ENCODE results near the gene PCLO.
"Not testable (repeated sequence)": the region's sequence is repeated elsewhere in the genome, so short reads cannot be mapped to it uniquely, and the experiment has no call there.

The PCLO gene

GRCh38 chr7:83040484-83040883 is 122.2 kb downstream of the PCLO start:
- DNase-seq (ENCODE audit: low read depth): no peak

- DNase-seq (ENCODE audit: low read depth): no peak
Observed at GRCh38 chr7:83038787-83039186, 123.9 kb downstream of the PCLO start.

- DNase-seq (ENCODE audit: low read depth): no peak
Observed at GRCh38 chr7:83036721-83037380, 125.8 kb downstream of the PCLO start.

- no peak for DNase-seq (ENCODE audit: low read depth)
Observed at GRCh38 chr7:83036130-83036529, 126.6 kb downstream of the PCLO start.

GRCh38 chr7:83032195-83032594 is 130.5 kb downstream of the PCLO start:
- no peak for DNase-seq (ENCODE audit: low read depth)

- not testable (repeated sequence) for DNase-seq (ENCODE audit: low read depth)
Observed at GRCh38 chr7:83023817-83024665, 138.6 kb downstream of the PCLO start.

- no peak for DNase-seq (ENCODE audit: low read depth)
Observed at GRCh38 chr7:83021032-83021431, 141.7 kb downstream of the PCLO start.

GRCh38 chr7:83020161-83020560 is 142.5 kb downstream of the PCLO start:
- DNase-seq (ENCODE audit: low read depth): no peak

- no peak for DNase-seq (ENCODE audit: low read depth)
Observed at GRCh38 chr7:83015916-83016315, 146.8 kb downstream of the PCLO start.

- no peak for DNase-seq (ENCODE audit: low read depth)
Observed at GRCh38 chr7:83014546-83014945, 148.1 kb downstream of the PCLO start.

GRCh38 chr7:83011954-83012353 is 150.7 kb downstream of the PCLO start:
- DNase-seq (ENCODE audit: low read depth): no peak

- no peak for DNase-seq (ENCODE audit: low read depth)
Observed at GRCh38 chr7:83005410-83005809, 157.3 kb downstream of the PCLO start.

- DNase-seq (ENCODE audit: low read depth): no peak
Observed at GRCh38 chr7:83001362-83002040, 161.2 kb downstream of the PCLO start.

- DNase-seq (ENCODE audit: low read depth): no peak
Observed at GRCh38 chr7:82998436-82998835, 164.2 kb downstream of the PCLO start.

- no peak for DNase-seq (ENCODE audit: low read depth)
Observed at GRCh38 chr7:82985144-82985802, 177.4 kb downstream of the PCLO start.

GRCh38 chr7:82980130-82980788 is 182.4 kb downstream of the PCLO start:
- DNase-seq (ENCODE audit: low read depth): no peak

- no peak for DNase-seq (ENCODE audit: low read depth)
Observed at GRCh38 chr7:82975811-82976468, 186.7 kb downstream of the PCLO start.

- DNase-seq (ENCODE audit: low read depth): no peak
Observed at GRCh38 chr7:82972135-82972534, 190.5 kb downstream of the PCLO start.

GRCh38 chr7:82965088-82966036 is 197.3 kb downstream of the PCLO start:
- DNase-seq (ENCODE audit: low read depth): no peak

Data from T follicular helper cell (primary cell).